Glomerular endothelial cell (primary cell): ENCODE measurements around the gene MSL2. TPM values are rescaled to one million over a fixed set of nuclear protein-coding genes. Genes with fewer than 3 reads are reported as not detected.
A peak's percentile ranks its signal among the peaks of the same experiment; 100 is the strongest.
"Not testable (repeated sequence)": the region's sequence is repeated elsewhere in the genome, so short reads cannot be mapped to it uniquely, and the experiment has no call there.

ENCODE experiments used
- DNase-seq: peaks from one replicate; pipeline ENCODE4 v3.0.0-alpha.2; 2011; ENCODE audit warnings: low read depth, low spot score; ENCODE audit errors: extremely low read depth
- total RNA-seq: library from RNA; depleted of rRNA; stranded (reverse); fragments of >200 nt; gene quantifications from 2 replicates; pipeline ENCODE4 v1.2.3, GENCODE V29; 2015

The MSL2 gene
- total RNA-seq, 1 donor from 2014 or later = 22.6 TPM

DNA sequence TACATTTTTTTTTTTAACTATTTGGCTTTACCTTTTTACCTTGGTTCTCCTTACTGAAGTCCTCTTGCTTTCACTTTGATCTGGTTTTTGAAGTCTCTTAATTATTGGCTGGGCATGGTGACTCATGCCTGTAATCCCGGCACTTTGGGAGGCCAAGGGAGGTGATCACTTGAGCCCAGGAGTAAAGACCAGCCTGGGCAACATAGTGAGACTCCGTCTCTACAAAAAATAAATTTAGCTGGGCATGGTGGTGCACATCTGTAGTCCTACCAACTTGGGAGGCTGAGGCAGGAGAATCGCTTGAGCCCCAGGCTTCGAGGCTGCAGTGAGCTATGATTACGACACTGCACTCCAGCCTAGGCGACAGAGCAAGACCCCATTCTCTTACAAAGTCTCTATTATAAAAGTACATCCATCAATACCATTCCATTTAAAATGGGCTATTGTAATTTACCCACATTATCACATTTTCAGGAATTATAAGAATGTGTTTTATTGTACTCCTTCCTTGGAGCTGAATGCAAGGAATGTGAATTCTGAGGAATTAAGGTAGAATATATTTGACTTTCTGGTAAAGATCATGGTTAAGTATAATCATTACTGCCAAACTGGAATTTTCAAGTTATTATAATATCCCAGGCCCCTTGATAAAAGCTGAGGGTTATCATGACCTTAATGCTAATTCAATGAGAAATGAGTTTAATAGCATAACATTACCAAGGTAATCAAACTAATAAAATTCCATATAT, 49.0 kb downstream of the MSL2 start:
- no peak for DNase-seq

- DNase-seq = not testable (repeated sequence)
Observed at GRCh38 chr3:136144397-136144796, 51.7 kb downstream of the MSL2 start.

DNA sequence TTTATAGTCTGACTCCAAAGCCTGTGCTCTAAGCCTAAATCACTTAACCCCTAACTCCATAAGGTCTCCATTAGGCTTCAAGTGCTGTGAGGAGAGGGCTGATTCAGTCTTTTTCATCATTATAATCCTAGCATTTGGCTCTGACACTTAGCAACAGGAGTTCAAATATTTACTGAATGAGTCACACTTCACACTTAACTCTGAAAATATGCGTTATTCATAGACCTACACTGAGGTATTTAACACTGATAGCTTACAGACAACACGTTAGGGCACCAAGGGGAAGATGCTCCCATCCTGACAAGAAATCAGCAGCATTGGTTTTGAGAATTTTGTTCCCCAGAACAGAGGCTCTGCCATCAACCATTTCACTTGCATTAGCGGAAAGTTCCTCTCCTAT, 53.5 kb downstream of the MSL2 start:
- DNase-seq = peak; percentile 80

GRCh38 chr3:136141891-136142290, 54.2 kb downstream of the MSL2 start:
- DNase-seq = no peak

DNA sequence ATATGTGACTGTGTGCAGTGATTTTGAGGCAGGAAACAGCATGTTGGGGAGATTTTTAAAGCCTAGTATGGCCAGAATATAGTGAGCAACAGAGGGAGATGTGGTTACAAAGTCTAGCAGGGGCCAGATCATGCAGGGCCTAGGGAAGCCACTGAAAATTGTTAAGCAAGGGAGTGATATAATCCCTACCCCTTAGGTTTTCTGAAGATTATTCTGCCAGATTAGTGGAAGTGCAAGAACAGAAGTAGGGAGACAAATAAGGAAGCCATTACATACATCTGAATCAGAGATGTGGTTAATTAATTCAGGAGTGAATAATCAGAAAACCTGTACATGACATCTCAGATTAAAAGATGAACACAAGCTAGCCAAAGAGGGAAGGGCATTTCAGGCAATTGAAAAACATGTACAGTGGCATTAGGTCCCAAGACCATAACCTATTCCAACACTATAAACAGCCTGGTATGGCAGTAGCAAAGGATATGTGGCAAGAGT, 54.8 kb downstream of the MSL2 start:
- no peak for DNase-seq

DNA sequence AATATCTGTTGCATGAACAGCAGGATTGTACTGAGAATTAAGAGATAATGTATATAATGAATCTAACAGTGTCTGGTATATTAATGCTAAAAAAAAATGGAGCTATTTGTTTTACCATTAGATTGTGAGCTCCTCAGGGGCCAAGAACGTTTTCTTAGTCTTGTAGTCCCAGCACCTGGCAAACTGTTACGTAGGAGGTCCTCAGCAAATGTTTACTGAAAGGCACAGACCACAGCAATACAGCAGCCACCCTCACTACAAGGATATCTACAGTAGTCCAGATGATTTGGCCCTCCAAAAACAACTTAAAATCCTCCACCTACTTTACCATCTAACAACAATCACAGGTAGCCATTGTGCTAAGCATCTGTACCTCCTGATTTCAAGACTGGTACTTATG, 59.7 kb downstream of the MSL2 start:
- DNase-seq = no peak

DNA sequence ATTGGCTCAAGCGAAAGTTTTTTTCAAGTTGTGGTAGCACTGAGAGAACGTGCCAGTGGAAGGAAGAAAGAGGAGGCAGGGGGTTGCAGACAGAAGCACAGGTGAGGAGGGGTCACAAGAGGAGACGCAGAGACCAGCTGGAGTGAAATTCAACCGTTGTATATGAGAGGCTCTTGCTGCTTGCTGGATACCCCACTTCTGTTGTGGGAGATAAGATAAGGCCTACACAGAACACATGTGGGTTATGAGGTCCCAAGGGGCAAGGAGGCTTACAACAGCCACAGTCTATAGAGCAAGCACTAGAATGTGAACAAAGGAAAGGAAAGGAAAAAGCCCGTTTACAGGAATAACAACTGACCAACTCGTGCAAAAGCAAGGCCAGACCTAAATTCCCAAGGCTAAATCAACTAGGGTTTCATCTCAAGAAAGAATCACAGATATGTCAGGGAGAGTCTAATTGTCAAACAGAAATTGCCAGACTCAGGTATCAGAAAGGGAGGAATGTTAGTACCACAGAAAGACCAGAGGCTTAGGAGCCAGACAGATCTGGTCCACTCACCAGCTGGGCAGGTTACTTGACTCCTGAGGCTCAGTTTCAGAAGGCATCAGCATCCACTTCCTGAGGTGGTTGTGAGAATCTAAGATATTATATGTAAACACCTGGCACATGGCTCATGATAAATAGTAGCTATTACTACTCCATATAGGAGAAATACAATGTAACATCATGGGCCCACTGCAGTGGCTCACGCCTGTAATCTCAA, 60.9 kb downstream of the MSL2 start:
- DNase-seq = no peak

DNA sequence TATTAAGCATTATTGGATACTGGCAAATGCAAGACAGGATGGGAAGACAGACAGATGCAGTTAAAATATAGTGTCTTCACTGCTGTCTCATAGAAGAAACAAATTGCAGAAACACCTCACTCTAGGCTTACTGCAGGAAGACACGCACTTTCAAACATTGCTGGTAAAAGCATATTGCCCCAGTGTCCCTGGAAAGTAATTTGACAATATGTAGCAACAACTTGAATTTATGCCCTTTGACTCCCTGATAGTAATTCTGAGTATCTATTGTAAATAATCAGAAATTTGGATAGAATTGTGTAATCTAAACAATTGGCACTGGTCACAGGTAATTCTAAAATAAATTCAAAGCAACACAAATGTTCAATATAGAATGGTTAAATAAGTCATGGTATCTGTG, 62.0 kb downstream of the MSL2 start:
- no peak for DNase-seq

GRCh38 chr3:136131647-136132046, 64.5 kb downstream of the MSL2 start:
- not testable (repeated sequence) for DNase-seq

DNA sequence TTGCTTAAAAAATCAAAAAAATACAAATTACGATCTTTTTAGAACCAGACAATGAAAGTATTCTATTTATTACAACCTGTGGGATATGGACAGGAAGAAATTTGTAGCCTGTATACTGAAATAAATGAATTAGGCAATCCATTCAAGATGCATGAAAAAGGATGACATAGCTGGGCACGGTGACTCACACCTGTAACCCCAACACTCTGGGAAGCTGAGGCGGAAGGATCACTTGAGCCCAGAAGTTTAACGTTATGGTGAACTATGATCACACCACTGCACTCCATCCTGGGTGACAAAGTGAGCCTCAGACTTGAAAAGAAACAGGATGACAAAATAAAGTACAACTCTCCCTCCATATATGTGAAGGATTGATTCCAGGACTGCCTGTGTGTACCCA, 74.1 kb downstream of the MSL2 start:
- DNase-seq = no peak

DNA sequence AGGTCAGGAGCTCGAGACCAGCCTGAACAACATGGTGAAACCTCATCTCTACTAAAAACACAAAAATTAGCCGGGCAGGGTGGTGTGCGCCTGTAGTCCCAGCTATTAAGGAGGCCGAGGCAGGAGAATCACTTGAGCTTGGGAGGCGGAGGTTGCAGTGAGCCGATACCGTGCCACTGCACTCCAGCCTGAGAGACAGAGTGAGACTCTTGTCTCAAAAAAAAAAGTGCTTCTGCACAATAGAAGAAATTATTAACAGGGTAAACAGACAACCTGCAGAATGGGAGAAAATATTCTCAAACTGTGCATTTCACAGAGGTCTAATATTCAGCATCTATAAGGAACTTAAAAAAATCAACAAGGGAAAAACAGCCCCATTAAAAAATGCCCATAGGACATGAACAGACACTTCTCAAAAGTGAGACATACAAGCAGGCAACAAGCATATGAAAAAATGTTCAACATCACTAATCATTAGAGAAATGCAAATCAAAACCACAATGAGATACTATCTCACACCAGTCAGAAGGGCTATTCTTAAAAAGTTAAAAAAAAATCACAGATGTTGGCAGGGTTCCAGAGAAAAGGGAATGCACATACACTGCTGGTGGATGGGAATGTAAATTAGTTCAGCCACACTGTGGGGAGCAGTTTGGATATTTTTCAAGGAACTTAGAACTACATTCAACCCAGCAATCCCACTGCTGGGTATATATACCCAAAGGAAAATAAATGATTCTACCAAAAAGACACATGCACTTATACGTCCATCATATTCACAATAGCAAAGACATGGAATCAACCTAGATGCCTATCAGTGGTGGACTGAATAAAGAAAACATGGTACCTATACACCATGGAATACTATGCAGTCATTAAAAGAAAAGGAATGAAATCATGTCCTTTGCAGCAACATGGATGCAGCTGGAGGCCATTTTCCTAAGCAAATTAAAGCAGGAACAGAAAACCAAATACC, 75.5 kb downstream of the MSL2 start:
- DNase-seq = no peak

GRCh38 chr3:136119783-136120182, 76.4 kb downstream of the MSL2 start:
- not testable (repeated sequence) for DNase-seq

DNA sequence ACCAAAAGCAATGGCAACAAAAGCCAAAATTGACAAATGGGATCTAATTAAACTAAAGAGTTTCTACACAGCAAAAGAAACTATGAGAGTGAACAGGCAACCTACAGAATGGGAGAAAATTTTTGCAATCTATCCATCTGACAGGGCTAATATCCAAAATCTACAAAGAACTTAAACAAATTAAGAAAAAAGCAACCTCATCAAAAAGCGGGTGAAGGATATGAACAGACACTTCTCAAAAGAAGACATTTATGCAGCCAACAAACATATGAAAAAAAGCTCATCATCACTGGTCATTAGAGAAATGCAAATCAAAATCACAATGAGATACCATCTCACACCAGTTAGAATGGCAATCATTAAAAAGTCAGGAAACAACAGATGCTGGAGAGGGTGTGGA, 76.8 kb downstream of the MSL2 start:
- DNase-seq = not testable (repeated sequence)

DNA sequence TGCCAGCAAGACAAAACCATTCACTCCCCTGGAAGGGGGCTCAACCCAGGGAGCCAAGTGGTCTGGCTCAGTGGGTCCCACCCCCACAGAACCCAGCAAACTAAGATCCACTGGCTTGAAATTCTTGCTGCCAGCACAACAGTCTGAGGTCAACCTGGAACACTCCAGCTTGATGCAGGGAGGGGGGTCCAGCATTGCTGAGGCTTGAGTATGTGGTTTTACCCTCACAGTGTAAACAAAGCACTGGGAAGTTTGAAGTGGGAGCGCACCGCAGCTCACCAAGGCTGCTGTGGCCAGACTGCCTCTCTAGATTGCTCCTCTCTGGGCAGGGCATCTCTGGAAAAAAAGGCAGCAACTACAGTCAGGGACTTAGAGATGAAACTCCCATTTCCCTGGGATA, 81.7 kb downstream of the MSL2 start:
- DNase-seq = no peak

- no peak for DNase-seq
Observed at GRCh38 chr3:136110481-136110880, 85.7 kb downstream of the MSL2 start.

GRCh38 chr3:136109499-136109898, 86.6 kb downstream of the MSL2 start:
- no peak for DNase-seq

- peak; percentile 42 for DNase-seq
Observed at GRCh38 chr3:136106101-136106500, 90.0 kb downstream of the MSL2 start.

DNA sequence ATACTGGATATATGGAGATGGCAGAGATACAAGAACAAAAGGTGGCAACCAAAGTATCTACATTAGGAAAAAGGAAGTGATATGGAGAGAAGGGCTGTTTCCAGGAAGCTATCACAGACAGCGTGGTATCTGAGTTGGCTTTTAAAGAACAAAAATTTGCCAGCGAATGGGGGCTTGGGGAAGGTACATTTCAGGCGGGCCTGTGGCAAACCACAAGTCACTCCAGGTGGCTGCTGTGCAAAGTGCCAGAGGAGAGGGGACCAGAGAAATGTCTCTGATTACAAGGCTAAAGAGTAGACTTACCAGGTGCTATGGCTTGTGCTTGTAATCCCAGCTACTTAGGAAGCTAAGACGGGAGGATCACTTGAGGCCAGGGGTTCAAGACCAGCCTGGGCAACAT, 91.1 kb downstream of the MSL2 start:
- no peak for DNase-seq
